Kasumi-1 (cell line): Measurements from ENCODE around the gene SETD2.

Experiments used
- DNase-seq, 2 experiments: peaks; one replicate each; lab custom pipeline; 2025; lab: John Stamatoyannopoulos, UW

SETD2 gene

GRCh38 chr3:47009225-47010110, 154.4 kb downstream of the SETD2 start:
- DNase-seq = peak; percentile 26 to 30

DNA sequence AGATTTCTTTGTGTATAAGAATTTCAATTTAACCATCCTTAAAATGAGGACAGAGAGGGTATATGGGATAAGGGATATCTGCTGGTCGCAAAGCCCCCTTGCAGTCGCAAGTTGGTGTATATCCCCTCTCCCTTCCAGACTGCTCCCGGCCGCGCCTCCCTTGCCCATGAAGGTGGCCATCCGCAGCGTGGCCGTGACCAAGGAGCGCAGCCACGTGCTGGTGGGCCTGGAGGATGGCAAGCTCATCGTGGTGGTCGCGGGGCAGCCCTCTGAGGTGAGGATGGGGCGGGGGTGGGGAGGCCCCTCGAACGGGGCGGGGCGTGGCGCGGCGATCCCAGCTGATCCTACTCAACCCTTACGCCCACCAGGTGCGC, 155.1 kb downstream of the SETD2 start:
- DNase-seq = no peak

DNA sequence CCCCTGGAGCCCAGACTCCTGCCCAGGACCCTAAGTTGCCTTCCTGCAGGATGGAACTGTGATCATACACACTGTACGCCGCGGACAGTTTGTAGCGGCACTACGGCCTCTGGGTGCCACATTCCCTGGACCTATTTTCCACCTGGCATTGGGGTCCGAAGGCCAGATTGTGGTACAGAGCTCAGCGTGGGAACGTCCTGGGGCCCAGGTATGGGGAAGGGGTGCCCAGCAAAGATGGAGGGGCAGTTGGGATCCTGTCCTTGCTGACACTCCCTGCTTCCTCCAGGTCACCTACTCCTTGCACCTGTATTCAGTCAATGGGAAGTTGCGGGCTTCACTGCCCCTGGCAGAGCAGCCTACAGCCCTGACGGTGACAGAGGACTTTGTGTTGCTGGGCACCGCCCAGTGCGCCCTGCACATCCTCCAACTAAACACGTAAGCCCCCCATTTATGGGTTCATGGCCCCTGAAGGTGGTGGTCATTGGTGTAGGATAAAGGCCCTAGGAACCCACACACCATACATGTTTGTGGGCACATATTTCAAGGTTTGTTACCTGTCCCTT, 155.6 kb downstream of the SETD2 start:
- DNase-seq = no peak

- no peak for DNase-seq
Measured at GRCh38 chr3:47007482-47008233, 156.3 kb downstream of the SETD2 start.

GRCh38 chr3:47007001-47007400, 156.9 kb downstream of the SETD2 start:
- DNase-seq = no peak

GRCh38 chr3:47006145-47006651, 157.7 kb downstream of the SETD2 start:
- no peak for DNase-seq

- no peak for DNase-seq
Measured at GRCh38 chr3:47005212-47006144, 158.4 kb downstream of the SETD2 start.

GRCh38 chr3:47004369-47005211, 159.3 kb downstream of the SETD2 start:
- no peak for DNase-seq

DNA sequence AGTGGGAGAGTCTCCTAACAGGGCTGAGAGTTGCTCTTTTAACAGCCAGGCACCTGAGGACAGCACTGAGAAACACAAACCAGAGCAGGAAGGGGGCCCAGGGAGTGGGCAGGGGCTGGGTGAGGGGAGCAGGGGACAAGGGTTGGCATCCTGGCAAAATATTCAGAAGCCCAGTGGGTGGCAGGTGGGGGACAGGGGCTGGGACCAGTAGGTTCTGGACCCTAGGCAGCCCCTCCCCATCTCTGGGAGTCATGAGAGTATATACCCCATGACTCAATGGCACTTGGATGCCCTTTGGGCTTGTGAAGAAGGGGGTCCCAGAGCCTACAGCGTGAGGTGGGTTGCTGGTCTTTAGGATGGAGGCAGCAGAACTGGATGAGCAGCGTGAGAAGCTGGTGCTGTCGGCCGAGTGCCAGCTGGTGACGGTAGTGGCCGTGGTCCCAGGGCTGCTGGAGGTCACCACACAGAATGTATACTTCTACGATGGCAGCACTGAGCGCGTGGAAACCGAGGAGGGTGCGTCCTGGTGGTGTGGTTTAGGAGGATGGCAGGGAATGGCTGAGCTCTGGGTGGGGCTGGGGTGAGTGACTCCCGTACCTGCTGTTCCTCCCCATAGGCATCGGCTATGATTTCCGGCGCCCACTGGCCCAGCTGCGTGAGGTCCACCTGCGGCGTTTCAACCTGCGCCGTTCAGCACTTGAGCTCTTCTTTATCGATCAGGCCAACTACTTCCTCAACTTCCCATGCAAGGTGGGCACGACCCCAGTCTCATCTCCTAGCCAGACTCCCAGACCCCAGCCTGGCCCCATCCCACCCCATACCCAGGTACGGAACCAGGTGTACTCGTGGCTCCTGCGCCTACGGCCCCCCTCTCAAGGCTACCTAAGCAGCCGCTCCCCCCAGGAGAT, 160.2 kb downstream of the SETD2 start:
- no peak for DNase-seq

GRCh38 chr3:47003056-47003410, 160.9 kb downstream of the SETD2 start:
- no peak for DNase-seq

- DNase-seq = no peak
Measured at GRCh38 chr3:47002171-47003055, 161.5 kb downstream of the SETD2 start.

GRCh38 chr3:47001731-47002170, 162.2 kb downstream of the SETD2 start:
- no peak for DNase-seq

DNA sequence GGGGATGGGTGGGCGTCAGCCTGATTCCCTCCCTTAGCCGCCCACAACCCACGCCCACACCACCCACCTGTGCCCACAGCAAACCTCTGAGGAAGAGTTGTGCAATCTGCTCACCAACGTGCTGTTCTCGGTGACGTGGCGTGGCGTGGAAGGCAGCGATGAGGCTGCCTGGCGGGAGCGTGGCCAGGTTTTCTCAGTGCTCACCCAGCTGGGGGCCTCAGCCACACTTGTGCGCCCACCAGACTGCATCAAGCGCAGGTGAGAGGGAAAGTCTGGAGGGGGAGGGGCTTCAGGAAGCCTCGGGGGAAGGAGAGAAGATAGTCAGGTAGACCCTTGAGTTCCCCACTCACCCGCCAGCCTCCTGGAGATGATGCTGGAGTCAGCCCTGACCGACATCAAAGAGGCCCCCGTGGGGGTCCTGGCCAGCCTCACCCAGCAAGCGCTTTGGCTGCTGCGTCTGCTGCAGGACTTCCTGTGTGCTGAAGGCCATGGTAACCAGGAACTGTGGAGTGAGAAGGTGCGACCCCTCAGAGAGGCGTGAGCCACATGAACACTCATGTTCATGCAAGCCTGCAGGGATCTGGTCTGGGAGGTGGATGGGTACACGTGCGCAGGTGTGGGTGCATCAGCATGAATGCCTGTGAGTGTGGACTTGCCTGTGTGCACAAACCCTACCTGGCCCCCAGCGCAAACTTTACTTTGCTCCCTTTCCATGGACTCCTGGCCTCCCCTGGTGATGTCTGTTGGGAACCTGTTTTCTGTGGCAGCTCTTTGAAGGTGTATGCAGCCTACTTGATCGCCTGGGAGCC, 162.8 kb downstream of the SETD2 start:
- no peak for DNase-seq

- DNase-seq = no peak
Measured at GRCh38 chr3:47000198-47000815, 163.6 kb downstream of the SETD2 start.

DNA sequence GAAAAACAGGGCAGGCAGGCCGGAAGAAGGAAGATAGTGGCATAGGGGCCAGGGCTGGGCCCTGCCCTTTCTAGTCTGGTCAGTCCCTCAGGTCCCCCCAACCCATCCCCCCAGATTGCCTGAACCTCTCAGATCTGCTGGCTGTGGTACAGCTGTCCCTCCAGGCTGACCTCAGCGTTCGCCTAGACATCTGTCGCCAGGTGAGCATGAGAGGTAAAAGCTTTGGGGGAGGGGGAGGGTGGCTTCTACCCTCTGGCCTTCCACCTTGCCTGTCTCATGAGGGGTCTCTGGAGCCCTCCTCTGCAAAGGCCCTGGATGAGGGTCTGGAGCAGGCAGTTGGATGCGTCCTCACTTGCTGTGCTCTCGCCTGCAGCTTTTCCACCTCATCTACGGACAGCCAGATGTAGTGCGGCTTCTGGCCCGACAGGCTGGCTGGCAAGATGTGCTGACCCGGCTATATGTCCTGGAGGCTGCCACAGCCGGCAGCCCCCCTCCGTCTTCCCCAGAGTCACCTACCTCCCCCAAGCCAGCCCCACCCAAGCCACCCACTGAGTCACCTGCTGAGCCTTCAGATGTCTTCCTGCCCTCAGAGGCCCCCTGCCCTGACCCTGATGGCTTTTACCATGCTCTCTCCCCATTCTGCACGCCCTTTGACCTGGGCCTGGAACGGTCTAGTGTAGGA, 164.3 kb downstream of the SETD2 start:
- no peak for DNase-seq

GRCh38 chr3:46998852-46999515, 164.9 kb downstream of the SETD2 start:
- DNase-seq = no peak
